A549 (cell line): Measurements from ENCODE around the gene SLCO4A1. TPM values are rescaled to one million over a fixed set of nuclear protein-coding genes. Genes with fewer than 3 reads are reported as not detected.
A peak's percentile ranks its signal among the peaks of the same experiment; 100 is the strongest.

ENCODE experiments used
- ATAC-seq, 2 experiments: fragments of 200-7000 bp in 1 of 2; fragments of >200 bp in 1 of 2; cut with Nextera tagmentation in 1 of 2; cut with Tn5 transposase in 1 of 2; 3 replicates each; pipeline versions ENCODE4 v1.8.0 to v1.9.1; 2018 to 2020; ENCODE audit warnings: mild to moderate bottlenecking in 1 of 2, moderate library complexity in 1 of 2
- CTCF ChIA-PET: fragments of 300-600 bp; sonication (Branson Sonifier 250); formaldehyde crosslinking; extraction: SDS; loops from one replicate; lab custom pipeline; 2021; ENCODE audit warnings: antibody characterized with exemption, inconsistent platforms; lab: Yijun Ruan, JAX
- POLR2A ChIA-PET: fragments of 350-600 bp; formaldehyde crosslinking; extraction: SDS; loops from one replicate; lab custom pipeline; 2021; ENCODE audit warnings: antibody characterized with exemption, inconsistent platforms; lab: Yijun Ruan, JAX
- DNase-seq, 2 experiments: peaks; one replicate each; pipeline versions ENCODE4 v3.0.0 to v3.0.0-alpha.2; 2011 to 2016; ENCODE audit warnings: low read depth in 1 of 2, low spot score in 1 of 2
- FAIRE-seq: peaks from 2 replicates; lab custom pipeline; 2011; peaks lifted over from hg19 to GRCh38; lab: Jason Lieb, UNC
- H3K27ac ChIP-seq, 2 experiments: fragments of >200 bp; sonication (Bioruptor Twin); formaldehyde crosslinking; 3 replicates each; pipeline ENCODE4 v1.5.1; 2016 to 2017
- H3K4me1 ChIP-seq: fragments of >200 bp; sonication (Bioruptor Twin); formaldehyde crosslinking; 3 replicates; pipeline ENCODE4 v1.6.1; 2016
- H3K4me2 ChIP-seq: fragments of >200 bp; sonication (Bioruptor Twin); formaldehyde crosslinking; 3 replicates; pipeline ENCODE4 v1.6.1; 2016
- H3K4me3 ChIP-seq: fragments of >200 bp; sonication (Bioruptor Twin); formaldehyde crosslinking; 3 replicates; pipeline ENCODE4 v1.5.1; 2016
- H3K9me3 ChIP-seq: fragments of >200 bp; sonication (Bioruptor Twin); formaldehyde crosslinking; 3 replicates; pipeline ENCODE4 v1.6.1; 2016
- BCL3 ChIP-seq: fragments of >200 bp; sonication (Bioruptor Twin); formaldehyde crosslinking; IDR thresholded peaks from 3 replicates; pipeline ENCODE4 v1.6.1; 2016
- BHLHE40 ChIP-seq: IDR thresholded peaks from 2 replicates; pipeline ENCODE4 v1.6.1; 2012; ENCODE audit warnings: low read depth, low read length, inconsistent platforms
- CEBPB ChIP-seq, 2 experiments: fragments of >200 bp in 1 of 2; sonication (Bioruptor Twin) in 1 of 2; formaldehyde crosslinking in 1 of 2; IDR thresholded peaks; 2 replicates each; pipeline ENCODE4 v1.6.1; 2012 to 2016
- CHD2 ChIP-seq: fragments of 150-350 bp; IDR thresholded peaks from 2 replicates; pipeline ENCODE4 v1.6.1; 2014; ENCODE audit warnings: low read length; ENCODE audit not compliant: partially characterized antibody
- CTCF ChIP-seq: fragments of >200 bp; sonication (Bioruptor Twin); formaldehyde crosslinking; IDR thresholded peaks from 3 replicates; pipeline ENCODE4 v1.5.1; 2016
- E2F6 ChIP-seq: IDR thresholded peaks from 2 replicates; pipeline ENCODE4 v1.6.1; 2012; ENCODE audit warnings: low read depth, borderline replicate concordance
- EHF ChIP-seq: fragments of 250-450 bp; sonication (Bioruptor Pico); IDR thresholded peaks from 2 replicates; pipeline ENCODE4 v1.5.0; 2020; ENCODE audit warnings: mild to moderate bottlenecking
- EP300 ChIP-seq, 2 experiments: fragments of >200 bp; sonication (Bioruptor Twin); formaldehyde crosslinking; IDR thresholded peaks; 2 replicates in 1 of 2; 3 replicates in 1 of 2; pipeline ENCODE4 v1.6.1; 2016 to 2017
- ESRRA ChIP-seq: fragments of 150-350 bp; IDR thresholded peaks from 2 replicates; pipeline ENCODE4 v1.6.1; 2014; ENCODE audit warnings: mild to moderate bottlenecking, low read length, borderline replicate concordance
- FOSB ChIP-seq: fragments of 250-450 bp; sonication (Bioruptor Pico); IDR thresholded peaks from 2 replicates; pipeline ENCODE4 v1.5.0; 2020; ENCODE audit warnings: mild to moderate bottlenecking, moderate library complexity
- FOXS1 ChIP-seq: fragments of 250-450 bp; sonication (Bioruptor Pico); IDR thresholded peaks from 2 replicates; pipeline ENCODE4 v1.5.0; 2020; ENCODE audit warnings: mild to moderate bottlenecking, moderate library complexity
- GATA3 ChIP-seq: IDR thresholded peaks from 2 replicates; pipeline ENCODE4 v1.6.1; 2012; ENCODE audit warnings: borderline replicate concordance
- HDAC2 ChIP-seq: fragments of 200-600 bp; sonication (generic); IDR thresholded peaks from 2 replicates; pipeline ENCODE4 v1.6.1; 2016
- HOXB5 ChIP-seq: fragments of 250-450 bp; sonication (Bioruptor Pico); IDR thresholded peaks from 2 replicates; pipeline ENCODE4 v1.5.0; 2020; ENCODE audit warnings: mild to moderate bottlenecking, moderate library complexity
- JUNB ChIP-seq: fragments of >200 bp; sonication (Bioruptor Twin); formaldehyde crosslinking; IDR thresholded peaks from 2 replicates; pipeline ENCODE4 v1.6.1; 2016
- KDM1A ChIP-seq: fragments of 200-600 bp; sonication (generic); IDR thresholded peaks from 2 replicates; pipeline ENCODE4 v1.6.1; 2016; ENCODE audit warnings: low read depth, mild to moderate bottlenecking
- KDM5A ChIP-seq: fragments of 200-600 bp; sonication (generic); IDR thresholded peaks from 2 replicates; pipeline ENCODE4 v1.6.1; 2016; ENCODE audit warnings: antibody characterized with exemption, mild to moderate bottlenecking
- MAFK ChIP-seq: fragments of 450-650 bp; IDR thresholded peaks from 2 replicates; pipeline ENCODE4 v1.6.1; 2014; ENCODE audit not compliant: partially characterized antibody
- MAX ChIP-seq: IDR thresholded peaks from 2 replicates; pipeline ENCODE4 v1.6.1; 2012
- NFE2L2 ChIP-seq: fragments of 150-350 bp; conservative IDR thresholded peaks from 2 replicates; pipeline ENCODE4 v1.6.1; 2014; ENCODE audit warnings: low read length
- NPAS2 ChIP-seq: fragments of 250-450 bp; sonication (Bioruptor Pico); IDR thresholded peaks from 2 replicates; pipeline ENCODE4 v1.8.0; 2022; ENCODE audit warnings: mild to moderate bottlenecking, moderate library complexity, borderline replicate concordance
- PHF8 ChIP-seq: fragments of 200-600 bp; sonication (generic); IDR thresholded peaks from 2 replicates; pipeline ENCODE4 v1.6.1; 2016; ENCODE audit warnings: low read depth, mild to moderate bottlenecking, antibody characterized with exemption, moderate library complexity, borderline replicate concordance
- POLR2AphosphoS2 ChIP-seq: conservative IDR thresholded peaks from 2 replicates; pipeline ENCODE4 v1.6.1; 2012; ENCODE audit warnings: low read length, improper control_type of control experiment, inconsistent platforms
- RCOR1 ChIP-seq: fragments of 150-350 bp; IDR thresholded peaks from 2 replicates; pipeline ENCODE4 v1.6.1; 2014; ENCODE audit warnings: antibody characterized with exemption, low read length, low read depth
- RNF2 ChIP-seq: fragments of 200-600 bp; sonication (generic); IDR thresholded peaks from 2 replicates; pipeline ENCODE4 v1.6.1; 2016; ENCODE audit warnings: low read depth, mild to moderate bottlenecking, antibody characterized with exemption, moderate library complexity, borderline replicate concordance
- SMC3 ChIP-seq: fragments of >200 bp; sonication (Bioruptor Twin); formaldehyde crosslinking; IDR thresholded peaks from 3 replicates; pipeline ENCODE4 v1.6.1; 2018; ENCODE audit warnings: inconsistent platforms
- SREBF2 ChIP-seq: fragments of 450-650 bp; IDR thresholded peaks from 2 replicates; pipeline ENCODE4 v1.6.1; 2014; ENCODE audit warnings: mild to moderate bottlenecking, moderate library complexity
- WGBS: methylation state at CpG from one replicate; pipeline ENCODE4 v1.1.6; 2017; ENCODE audit errors: missing lambda C conversion rate; 5-methylcytosine and 5-hydroxymethylcytosine counted together
- polyA plus RNA-seq, 4 experiments: library from polyadenylated mRNA; depleted of rRNA in 3 of 4; stranded (reverse); fragments of >200 nt; fragmentation: RNase III in 1 of 4; extraction: RNeasy Plus Mini Kit Qiagen cat#74134 plus additional on column Dnase treatment in 1 of 4; gene quantifications; 2 replicates in 3 of 4; 3 replicates in 1 of 4; pipeline ENCODE4 v1.2.3, GENCODE V29; 2011 to 2017
- TF ChIP-seq, protein P1 (sequence below): fragments of 150-350 bp; IDR thresholded peaks from 2 replicates; pipeline ENCODE4 v1.6.1; 2014; ENCODE audit warnings: low read depth, mild to moderate bottlenecking, low read length
- TF ChIP-seq, protein P2 (sequence below): fragments of 200-600 bp; sonication (generic); IDR thresholded peaks from 2 replicates; pipeline ENCODE4 v1.6.1; 2016; ENCODE audit warnings: antibody characterized with exemption, mild to moderate bottlenecking, moderate library complexity

Gene SLCO4A1
- polyA plus RNA-seq, 2 of the 4 experiments (the other 2 are of a cell fraction) = 1.3 to 11.2 TPM

- DNase-seq (no peak), FAIRE-seq (no peak), ATAC-seq (no peak)
- H3K9me3 ChIP-seq = no peaks in the 10 kb centered on the region
- H3K4me2 ChIP-seq = no peak overlapping the region
- 70% methylated on average over 9 of the region's 15 CpGs for WGBS
- ChIA-PET CTCF (interaction anchor here (1.0 to 3.7 kb wide), 3 partner anchors 17 to 20 kb away, joined by 3 to 14 read pairs (median 4); no protein-coding TSS in a partner anchor), POLR2A (no interaction called here)
- H3K27ac ChIP-seq = no peak overlapping the region
- peaks cover 17% of the 10 kb centered on the region; the same call in 2 of the 3 replicates for H3K4me1 ChIP-seq
- TF ChIP-seq CHD2 (no peak), RCOR1 (no peak), E2F6 (no peak), MAFK (no peak), RNF2 (no peak), SMC3 (no peak), BHLHE40 (no peak), JUNB (no peak), KDM5A (no peak), POLR2AphosphoS2 (no peak), FOXS1 (CRISPR knock-in tag) (no peak), EP300 (IDR thresholded peaks at IDR 0.05) (no peak), NFE2L2 (no peak), BCL3 (no peak), FOSB (CRISPR knock-in tag) (no peak), HDAC2 (no peak), HOXB5 (no peak)
- TF ChIP-seq, protein P1, sequence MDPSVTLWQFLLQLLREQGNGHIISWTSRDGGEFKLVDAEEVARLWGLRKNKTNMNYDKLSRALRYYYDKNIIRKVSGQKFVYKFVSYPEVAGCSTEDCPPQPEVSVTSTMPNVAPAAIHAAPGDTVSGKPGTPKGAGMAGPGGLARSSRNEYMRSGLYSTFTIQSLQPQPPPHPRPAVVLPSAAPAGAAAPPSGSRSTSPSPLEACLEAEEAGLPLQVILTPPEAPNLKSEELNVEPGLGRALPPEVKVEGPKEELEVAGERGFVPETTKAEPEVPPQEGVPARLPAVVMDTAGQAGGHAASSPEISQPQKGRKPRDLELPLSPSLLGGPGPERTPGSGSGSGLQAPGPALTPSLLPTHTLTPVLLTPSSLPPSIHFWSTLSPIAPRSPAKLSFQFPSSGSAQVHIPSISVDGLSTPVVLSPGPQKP = no peak
- no peak overlapping the region for H3K4me3 ChIP-seq
Observed at GRCh38 chr20:62597416-62598115, 44.7 kb upstream of the SLCO4A1 start.

- DNase-seq (peak; percentile 55 to 81), ATAC-seq (peak; percentile 33 to 85; a peak in 5 of 6 replicates), FAIRE-seq (no peak)
- POLR2A ChIA-PET = no interaction called here
- Histone ChIP-seq H3K4me3 (no peak overlapping the region), H3K27ac (no peak overlapping the region), H3K4me2 (no peak overlapping the region; the same call in 2 of the 3 replicates), H3K9me3 (no peaks in the 10 kb centered on the region), H3K4me1 (peaks cover 17% of the 10 kb centered on the region; the same call in 2 of the 3 replicates)
- CTCF ChIA-PET = interaction anchor here (1.0 to 3.7 kb wide), 2 partner anchors 12 to 18 kb away, joined by 3 to 14 read pairs; no protein-coding TSS in a partner anchor
- 59% methylated on average over 12 of the region's 13 CpGs for WGBS
- TF ChIP-seq GATA3 = no peak
- no peak for TF ChIP-seq KDM1A
- no peak for TF ChIP-seq NPAS2
- TF ChIP-seq FOSB (CRISPR knock-in tag) = no peak
- TF ChIP-seq, protein P2, sequence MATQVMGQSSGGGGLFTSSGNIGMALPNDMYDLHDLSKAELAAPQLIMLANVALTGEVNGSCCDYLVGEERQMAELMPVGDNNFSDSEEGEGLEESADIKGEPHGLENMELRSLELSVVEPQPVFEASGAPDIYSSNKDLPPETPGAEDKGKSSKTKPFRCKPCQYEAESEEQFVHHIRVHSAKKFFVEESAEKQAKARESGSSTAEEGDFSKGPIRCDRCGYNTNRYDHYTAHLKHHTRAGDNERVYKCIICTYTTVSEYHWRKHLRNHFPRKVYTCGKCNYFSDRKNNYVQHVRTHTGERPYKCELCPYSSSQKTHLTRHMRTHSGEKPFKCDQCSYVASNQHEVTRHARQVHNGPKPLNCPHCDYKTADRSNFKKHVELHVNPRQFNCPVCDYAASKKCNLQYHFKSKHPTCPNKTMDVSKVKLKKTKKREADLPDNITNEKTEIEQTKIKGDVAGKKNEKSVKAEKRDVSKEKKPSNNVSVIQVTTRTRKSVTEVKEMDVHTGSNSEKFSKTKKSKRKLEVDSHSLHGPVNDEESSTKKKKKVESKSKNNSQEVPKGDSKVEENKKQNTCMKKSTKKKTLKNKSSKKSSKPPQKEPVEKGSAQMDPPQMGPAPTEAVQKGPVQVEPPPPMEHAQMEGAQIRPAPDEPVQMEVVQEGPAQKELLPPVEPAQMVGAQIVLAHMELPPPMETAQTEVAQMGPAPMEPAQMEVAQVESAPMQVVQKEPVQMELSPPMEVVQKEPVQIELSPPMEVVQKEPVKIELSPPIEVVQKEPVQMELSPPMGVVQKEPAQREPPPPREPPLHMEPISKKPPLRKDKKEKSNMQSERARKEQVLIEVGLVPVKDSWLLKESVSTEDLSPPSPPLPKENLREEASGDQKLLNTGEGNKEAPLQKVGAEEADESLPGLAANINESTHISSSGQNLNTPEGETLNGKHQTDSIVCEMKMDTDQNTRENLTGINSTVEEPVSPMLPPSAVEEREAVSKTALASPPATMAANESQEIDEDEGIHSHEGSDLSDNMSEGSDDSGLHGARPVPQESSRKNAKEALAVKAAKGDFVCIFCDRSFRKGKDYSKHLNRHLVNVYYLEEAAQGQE = no peak
- no peak for TF ChIP-seq MAX
- no peak for TF ChIP-seq SREBF2
- TF ChIP-seq CTCF = no peak
- no peak for TF ChIP-seq CEBPB (IDR thresholded peaks at IDR 0.05)
- TF ChIP-seq PHF8 = no peak
- TF ChIP-seq ESRRA = no peak
- no peak for TF ChIP-seq HDAC2
- no peak for TF ChIP-seq MAFK
- TF ChIP-seq EHF (CRISPR knock-in tag) = no peak
Observed at GRCh38 chr20:62598761-62599194, 43.5 kb upstream of the SLCO4A1 start.
